Measurements from ENCODE around the gene CEP85. TPM values are rescaled to one million over a fixed set of nuclear protein-coding genes. Genes with fewer than 3 reads are reported as not detected.
A peak's percentile ranks its signal among the peaks of the same experiment; 100 is the strongest.

Gene CEP85
- total and polyA plus RNA-seq, 4 donors = 2.6 to 14.6 (median 5.3) TPM

- peaks cover 3 to 14% (median 9%) of the 10 kb centered on the region in 4 donors for H3K4me1 ChIP-seq (ENCODE audit: control insufficient read depth in 4 of 4, insufficient read depth in 4 of 4, low read length in 3 of 4)
- peak overlapping the region in 1 of 2 donors; percentile 24 for H3K9ac ChIP-seq (ENCODE audit: low read depth in 1 of 2, low read length in 2 of 2)
- peak overlapping the region in 1 of 2 donors; percentile 16 for H3K27ac ChIP-seq (ENCODE audit: low read depth in 1 of 2, low read length in 2 of 2)
- TF ChIP-seq RAD21 (IDR thresholded peaks at IDR 0.05) = no peak
- no peak for TF ChIP-seq RXRA (IDR thresholded peaks at IDR 0.05)
- TF ChIP-seq CTCF (IDR thresholded peaks at IDR 0.05; ENCODE audit: low read depth, low read length, missing input control) = no peak
- TF ChIP-seq ATF3 (IDR thresholded peaks at IDR 0.05) = no peak
- TF ChIP-seq SP1 (IDR thresholded peaks at IDR 0.05) = no peak
- no peak for TF ChIP-seq TAF1 (conservative IDR thresholded peaks at IDR 0.05)
- no peak for TF ChIP-seq FOXA1 (IDR thresholded peaks at IDR 0.05)
- TF ChIP-seq ZBTB33 (IDR thresholded peaks at IDR 0.05) = no peak
- TF ChIP-seq GABPA (IDR thresholded peaks at IDR 0.05 in 1 of 2, conservative IDR thresholded peaks at IDR 0.05 in 1 of 2) = no peak
- TF ChIP-seq HNF4A (conservative IDR thresholded peaks at IDR 0.05) = no peak
- no peak for TF ChIP-seq JUND (IDR thresholded peaks at IDR 0.05)
- 34% methylated on average over 8 of the region's 8 CpGs for WGBS
- no peaks in the 10 kb centered on the region for H3K9me3 ChIP-seq (ENCODE audit: control insufficient read depth in 4 of 4, low read length in 3 of 4)
- no peaks in the 10 kb centered on the region for H3K27me3 ChIP-seq (ENCODE audit: control insufficient read depth in 4 of 4, insufficient read depth in 4 of 4, low read length in 3 of 4)
- H3K4me3 ChIP-seq (ENCODE audit: low read depth in 1 of 3, low read length in 3 of 3) = peak overlapping the region; percentile 74 to 80 (median 76)
- no peaks in the 10 kb centered on the region for H3K36me3 ChIP-seq (ENCODE audit: control insufficient read depth in 4 of 4, insufficient read depth in 3 of 4, low read depth in 1 of 4, low read length in 3 of 4)
- no peak for DNase-seq (ENCODE audit: low spot score)
Measured at GRCh38 chr1:26305667-26306289, 71.8 kb downstream of the CEP85 start.

GRCh38 chr1:26306290-26307229 is 72.6 kb downstream of the CEP85 start, which contains the start of gene UBXN11:
Gene UBXN11 (minus strand): TSS chr1:26306636. CDS start chr1:26302883, 3,753 bp downstream.
- TF ChIP-seq HNF4G (IDR thresholded peaks at IDR 0.05) = no peak
- no peak for TF ChIP-seq NR2F2 (IDR thresholded peaks at IDR 0.05)
- TF ChIP-seq YY1 (IDR thresholded peaks at IDR 0.05) = peak; percentile 98
- TF ChIP-seq SP1 (IDR thresholded peaks at IDR 0.05) = peak; percentile 26
- peaks cover 3 to 14% (median 9%) of the 10 kb centered on the region in 4 donors for H3K4me1 ChIP-seq (ENCODE audit: control insufficient read depth in 4 of 4, insufficient read depth in 4 of 4, low read length in 3 of 4)
- H3K4me3 ChIP-seq (ENCODE audit: low read depth in 1 of 3, low read length in 3 of 3) = peak within 1 kb of the TSS; percentile 74 to 80 (median 76)
- WGBS = 2% methylated on average over 51 of the region's 51 CpGs
- no peaks in the 10 kb centered on the region for H3K27me3 ChIP-seq (ENCODE audit: control insufficient read depth in 4 of 4, insufficient read depth in 4 of 4, low read length in 3 of 4)
- peak; percentile 87 for DNase-seq (ENCODE audit: low spot score)
- peak within 1 kb of the TSS; percentile 51 to 68 for H3K9ac ChIP-seq (ENCODE audit: low read depth in 1 of 2, low read length in 2 of 2)
- peak within 1 kb of the TSS in 1 of 2 donors; percentile 16 for H3K27ac ChIP-seq (ENCODE audit: low read depth in 1 of 2, low read length in 2 of 2)
- no peaks in the 10 kb centered on the region for H3K9me3 ChIP-seq (ENCODE audit: control insufficient read depth in 4 of 4, low read length in 3 of 4)
- H3K36me3 ChIP-seq (ENCODE audit: control insufficient read depth in 4 of 4, insufficient read depth in 3 of 4, low read depth in 1 of 4, low read length in 3 of 4) = no peaks in the 10 kb centered on the region
